HG02588 (cell line): ENCODE data around the gene IRF8.
"Not testable (repeated sequence)": the region's sequence is repeated elsewhere in the genome, so short reads cannot be mapped to it uniquely, and the experiment has no call there.

Source experiments
- ATAC-seq: cut with Tn5 transposase; IDR thresholded peaks from one replicate; pipeline ENCODE4 v1.9.1; 2021; ENCODE audit warnings: mild to moderate bottlenecking, moderate library complexity; ENCODE audit not compliant: unreplicated experiment

IRF8 gene

GRCh38 chr16:85867189-85867588 lies 31.8 kb upstream of the IRF8 start:
- no peak for ATAC-seq

GRCh38 chr16:85868495-85868894 lies 30.5 kb upstream of the IRF8 start:
- ATAC-seq = no peak

- ATAC-seq = no peak
These were observed 29.8 kb upstream of the IRF8 start for GRCh38 chr16:85869206-85869605.

- ATAC-seq = no peak
These were observed 29.0 kb upstream of the IRF8 start for GRCh38 chr16:85869785-85870558.

- no peak for ATAC-seq
These were observed 27.2 kb upstream of the IRF8 start for GRCh38 chr16:85871756-85872155.

- ATAC-seq = no peak
These were observed 26.2 kb upstream of the IRF8 start for GRCh38 chr16:85872734-85873133.

GRCh38 chr16:85873153-85873552 lies 25.8 kb upstream of the IRF8 start:
- ATAC-seq = no peak

- not testable (repeated sequence) for ATAC-seq
These were observed 24.9 kb upstream of the IRF8 start for GRCh38 chr16:85874031-85874430.

- ATAC-seq = no peak
These were observed 20.6 kb upstream of the IRF8 start for GRCh38 chr16:85878407-85878806.

GRCh38 chr16:85878875-85879274 lies 20.1 kb upstream of the IRF8 start:
- no peak for ATAC-seq

GRCh38 chr16:85879549-85879948 lies 19.4 kb upstream of the IRF8 start:
- ATAC-seq = no peak

- ATAC-seq = no peak
These were observed 18.8 kb upstream of the IRF8 start for GRCh38 chr16:85879975-85880831.

GRCh38 chr16:85880861-85881260 lies 18.1 kb upstream of the IRF8 start:
- ATAC-seq = no peak

GRCh38 chr16:85881436-85881835 lies 17.5 kb upstream of the IRF8 start:
- no peak for ATAC-seq

GRCh38 chr16:85882181-85882810 lies 16.7 kb upstream of the IRF8 start:
- ATAC-seq = no peak

- ATAC-seq = no peak
These were observed 15.1 kb upstream of the IRF8 start for GRCh38 chr16:85883813-85884212.

- no peak for ATAC-seq
These were observed 14.0 kb upstream of the IRF8 start for GRCh38 chr16:85884808-85885463.

GRCh38 chr16:85885537-85885936 lies 13.4 kb upstream of the IRF8 start:
- ATAC-seq = no peak

GRCh38 chr16:85888405-85889331 lies 10.3 kb upstream of the IRF8 start:
- ATAC-seq = peak; percentile 84
